Measurements from ENCODE around the gene TBX1.

GRCh38 chr22:19799322-19800190, 39.0 kb downstream of the TBX1 start:
- no peak for TF ChIP-seq CTCF (IDR thresholded peaks at IDR 0.05; ENCODE audit: insufficient read depth, low read depth, low read length)
- no peak for TF ChIP-seq EZH2 (IDR thresholded peaks at IDR 0.05; ENCODE audit: insufficient read depth, low read length)

All from astrocyte (in vitro differentiated cells and primary cell).